Body of pancreas (tissue), 4 donors: ENCODE data around the gene LAMB3. TPM values are rescaled to one million over a fixed set of nuclear protein-coding genes. Genes with fewer than 3 reads are reported as not detected.

Experiments used
- ATAC-seq: fragments of 150-250 bp; one replicate; pipeline ENCODE4 v1.9.1; 2016
- DNase-seq, 4 donors: peaks; one replicate each; pipeline ENCODE4 v3.0.0-alpha.2; 2019
- H3K27ac ChIP-seq, 4 donors: fragments of 200-600 bp; sonication (generic); 1 replicate in 3 of 4; 2 replicates in 1 of 4; pipeline versions ENCODE4 v1.5.1 to v1.6.1; 2016 to 2019; ENCODE audit warnings: mild to moderate bottlenecking in 1 of 4, mixed read lengths in 1 of 4, moderate library complexity in 1 of 4
- H3K27me3 ChIP-seq, 2 donors: fragments of 200-600 bp; sonication (generic); one replicate each; pipeline ENCODE4 v1.6.0; 2016; ENCODE audit warnings: mild to moderate bottlenecking in 1 of 2
- H3K36me3 ChIP-seq, 2 donors: fragments of 200-600 bp; sonication (generic); replicated peaks in 1 of 2; 2 replicates each; pipeline ENCODE4 v1.5.1; 2016; ENCODE audit warnings: low read depth in 2 of 2; ENCODE audit not compliant: insufficient read depth in 1 of 2
- H3K4me1 ChIP-seq: fragments of 200-600 bp; sonication (generic); one replicate; pipeline ENCODE4 v1.6.0; 2016
- H3K4me3 ChIP-seq, 2 donors: fragments of 200-600 bp; sonication (generic); 1 replicate in 1 of 2; 2 replicates in 1 of 2; pipeline ENCODE4 v1.5.1; 2016 to 2019
- H3K9me3 ChIP-seq, 3 donors: fragments of 200-600 bp; sonication (generic); 1 replicate in 2 of 3; 2 replicates in 1 of 3; pipeline ENCODE4 v1.5.1; 2016
- CTCF ChIP-seq, 7 experiments: fragments of 450-650 bp in 4 of 7; fragments of 200-600 bp in 3 of 7; sonication (generic) in 3 of 7; IDR thresholded peaks; one replicate each; pipeline ENCODE4 v1.5.1; 2016 to 2019; ENCODE audit warnings: antibody characterized with exemption in 7 of 7
- POLR2A ChIP-seq, 3 donors: fragments of 450-650 bp; IDR thresholded peaks; one replicate each; pipeline ENCODE4 v1.6.1; 2016; ENCODE audit warnings: antibody characterized with exemption in 3 of 3, mild to moderate bottlenecking in 2 of 3
- WGBS, 2 donors: methylation state at CpG; one replicate each; pipeline ENCODE4 v1.1.5; 2017; 5-methylcytosine and 5-hydroxymethylcytosine counted together
- intact Hi-C: fragments of 100-400 bp; cut with DNase I; formaldehyde crosslinking; loops from one replicate; pipeline ENCODE4 v1.15.1; 2023
- total RNA-seq, 2 donors: library from RNA; depleted of rRNA; stranded (reverse); fragments of >200 nt; gene quantifications; one replicate each; pipeline ENCODE4 v1.1.0, GENCODE V29; 2016

The LAMB3 gene
- total RNA-seq, 2 donors from 2014 or later: 5.3 to 7.3 TPM

DNA sequence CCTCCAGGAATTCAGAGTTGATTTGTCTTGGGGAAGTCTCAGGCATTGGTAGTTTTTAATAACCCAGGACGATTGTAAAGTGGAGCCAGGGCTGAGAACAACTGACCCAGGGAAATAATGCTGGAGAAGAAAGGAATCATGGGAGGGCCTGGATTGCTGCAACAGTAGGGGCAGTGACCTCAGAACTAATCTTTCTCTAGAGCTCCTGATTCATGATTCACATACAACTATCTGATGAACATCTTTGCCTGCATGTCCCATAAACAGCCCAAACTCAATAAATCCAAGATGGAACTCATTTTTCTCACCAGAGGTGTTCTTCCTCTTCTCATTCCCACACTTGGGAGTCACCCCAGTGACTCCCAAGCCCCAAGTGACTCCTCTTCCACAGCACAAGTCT lies 14.9 kb upstream of the LAMB3 start:
- Histone ChIP-seq H3K36me3 (no peaks in the 10 kb centered on the region), H3K4me1 (peaks cover 18% of the 10 kb centered on the region), H3K27ac (no peak overlapping the region), H3K4me3 (no peak overlapping the region), H3K27me3 (no peaks in the 10 kb centered on the region), H3K9me3 (no peaks in the 10 kb centered on the region)
- 78 to 100% methylated on average over 1 of the region's 1 CpG for WGBS, 2 donors
- DNase-seq (no peak), ATAC-seq (no peak)
- no peak for TF ChIP-seq POLR2A (IDR thresholded peaks at IDR 0.05)
- intact Hi-C loops: no loop called here

GRCh38 chr1:209662879-209663327 lies 10.7 kb upstream of the LAMB3 start:
- peak; percentile 40 for ATAC-seq
- intact Hi-C loops: no loop called here

DNA sequence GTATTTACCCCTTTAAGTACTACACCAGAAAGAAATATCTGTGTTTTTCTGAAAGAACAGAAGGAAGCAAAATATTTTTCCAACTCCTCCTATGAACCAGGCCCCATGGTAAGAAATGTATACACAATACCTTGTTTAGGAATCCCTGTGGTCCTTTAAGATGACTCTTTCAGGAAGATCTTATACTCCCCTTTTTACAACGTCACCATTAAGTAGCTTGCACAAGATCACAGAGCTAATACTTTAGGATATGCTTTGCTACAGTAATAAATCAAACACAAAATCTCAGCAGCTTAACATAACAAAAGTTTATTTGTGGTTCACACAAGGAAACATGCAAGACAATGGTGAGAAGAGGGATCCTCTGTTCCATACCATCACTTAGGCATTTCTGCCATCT lies 8.8 kb upstream of the LAMB3 start:
- 55 to 70% methylated on average over 1 of the region's 1 CpG for WGBS, 2 donors
- Histone ChIP-seq H3K4me3 (no peak overlapping the region), H3K4me1 (peaks cover 22% of the 10 kb centered on the region), H3K36me3 (no peaks in the 10 kb centered on the region), H3K27me3 (no peaks in the 10 kb centered on the region), H3K9me3 (no peaks in the 10 kb centered on the region), H3K27ac (no peak overlapping the region)
- DNase-seq: no peak
- ATAC-seq: no peak
- intact Hi-C loops: no loop called here
- TF ChIP-seq POLR2A (IDR thresholded peaks at IDR 0.05) (no peak), CTCF (IDR thresholded peaks at IDR 0.05) (no peak)

More at GRCh38 chr1:209662879-209663327, 10.7 kb upstream of the LAMB3 start:
- Histone ChIP-seq H3K36me3 (no peaks in the 10 kb centered on the region), H3K27me3 (no peaks in the 10 kb centered on the region), H3K27ac (no peak overlapping the region), H3K4me3 (no peak overlapping the region), H3K9me3 (no peaks in the 10 kb centered on the region), H3K4me1 (peaks cover 10% of the 10 kb centered on the region)
- TF ChIP-seq CTCF (IDR thresholded peaks at IDR 0.05) (no peak), POLR2A (IDR thresholded peaks at IDR 0.05) (no peak)
- no peak for DNase-seq
- 25 to 37% methylated on average over 3 of the region's 3 CpGs for WGBS, 2 donors

DNA sequence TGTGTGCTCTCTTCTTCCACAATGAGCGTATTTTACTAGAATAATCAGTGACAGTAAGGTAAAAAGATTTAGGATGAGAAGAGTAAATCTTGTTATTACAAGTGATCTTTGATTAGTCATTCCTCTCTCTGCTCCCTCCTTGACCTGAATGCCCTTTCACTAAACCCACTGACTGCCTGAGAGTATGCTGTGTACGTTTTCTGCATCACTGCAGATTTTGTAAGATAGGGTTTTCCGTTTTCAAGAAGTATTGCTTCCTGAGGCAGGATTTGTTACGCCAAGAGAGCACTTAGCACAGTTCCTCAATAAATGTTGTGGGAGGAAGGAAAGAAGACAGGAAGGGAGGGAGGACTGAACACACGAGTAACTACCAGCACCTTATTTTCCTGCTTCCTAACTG lies 7.7 kb upstream of the LAMB3 start:
- Histone ChIP-seq H3K4me3 (no peak overlapping the region), H3K9me3 (no peaks in the 10 kb centered on the region), H3K36me3 (no peaks in the 10 kb centered on the region), H3K27ac (no peak overlapping the region), H3K27me3 (no peaks in the 10 kb centered on the region), H3K4me1 (peaks cover 33% of the 10 kb centered on the region)
- intact Hi-C loops: no loop called here
- no peak for DNase-seq
- ATAC-seq: no peak
- 52 to 66% methylated on average over 5 of the region's 5 CpGs for WGBS, 2 donors
- no peak for TF ChIP-seq POLR2A (IDR thresholded peaks at IDR 0.05)
- no peak for TF ChIP-seq CTCF (IDR thresholded peaks at IDR 0.05)

DNA sequence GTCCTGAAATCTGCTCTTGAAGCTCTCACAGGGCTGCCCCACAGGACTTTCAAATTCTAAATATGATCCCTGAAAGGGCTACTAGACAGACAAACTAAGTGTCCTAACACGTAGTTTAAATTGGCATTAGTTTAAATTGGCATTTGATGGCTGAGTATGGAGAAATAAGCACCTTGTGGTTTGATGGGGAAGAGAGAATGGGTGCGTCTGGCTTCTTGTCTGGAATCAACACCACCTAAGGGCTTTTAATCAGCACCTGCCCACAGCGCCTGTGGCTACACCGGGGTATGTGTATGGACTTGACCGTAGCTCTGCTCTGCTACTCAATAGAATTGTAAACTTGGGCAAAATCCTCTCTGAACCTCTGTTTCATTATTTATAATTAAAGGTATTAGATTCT lies 5.7 kb upstream of the LAMB3 start:
- Histone ChIP-seq H3K27ac (no peak overlapping the region), H3K4me1 (peaks cover 50% of the 10 kb centered on the region), H3K27me3 (no peaks in the 10 kb centered on the region), H3K4me3 (no peak overlapping the region), H3K36me3 (no peaks in the 10 kb centered on the region), H3K9me3 (no peaks in the 10 kb centered on the region)
- ATAC-seq (no peak), DNase-seq (no peak)
- intact Hi-C loops: no loop called here
- 87 to 95% methylated on average over 5 of the region's 5 CpGs for WGBS, 2 donors
- TF ChIP-seq CTCF (IDR thresholded peaks at IDR 0.05): no peak
- TF ChIP-seq POLR2A (IDR thresholded peaks at IDR 0.05): no peak
